SK-N-SH (cell line): ENCODE measurements around the gene SDC3. TPM values are rescaled to one million over a fixed set of nuclear protein-coding genes. Genes with fewer than 3 reads are reported as not detected.

Source experiments
- CTCF ChIA-PET: fragments of 300-600, 350-600 bp; formaldehyde crosslinking; extraction: SDS; loops from one replicate; lab custom pipeline; 2021; lab: Yijun Ruan, JAX
- POLR2A ChIA-PET: fragments of 350-600 bp; sonication (Branson Sonifier 250); formaldehyde crosslinking; extraction: SDS; loops from one replicate; lab custom pipeline; 2020; ENCODE audit warnings: antibody characterized with exemption, inconsistent platforms; lab: Yijun Ruan, JAX
- DNase-seq: peaks from one replicate; pipeline ENCODE4 v3.0.0; 2012
- H2AFZ ChIP-seq: fragments of 200-600 bp; sonication (generic); 2 replicates; pipeline ENCODE4 v1.8.1; 2016; ENCODE audit warnings: antibody characterized with exemption, mild to moderate bottlenecking, low read depth
- H3F3A ChIP-seq: fragments of 200-600 bp; sonication (generic); replicated peaks from 2 replicates; pipeline ENCODE3; 2016; ENCODE audit warnings: antibody characterized with exemption, mild to moderate bottlenecking; ENCODE audit not compliant: insufficient read depth
- H3K27ac ChIP-seq, 2 experiments: fragments of 200-500 bp in 1 of 2; fragments of 200-600 bp in 1 of 2; sonication (Bioruptor generic) in 1 of 2; sonication (generic), shearing (Covaris generic) in 1 of 2; 2 replicates each; pipeline versions ENCODE4 v1.5.1 to v1.6.1; 2014 to 2016; ENCODE audit warnings: low read depth in 2 of 2, inconsistent platforms in 1 of 2, low read length in 1 of 2, mild to moderate bottlenecking in 1 of 2, mixed read lengths in 1 of 2
- H3K27me3 ChIP-seq: fragments of 200-600 bp; sonication (generic), shearing (Covaris generic); 2 replicates; pipeline ENCODE4 v1.6.1; 2016; ENCODE audit warnings: mixed run types; ENCODE audit not compliant: insufficient read depth
- H3K36me3 ChIP-seq, 2 experiments: fragments of 200-500 bp in 1 of 2; fragments of 200-600 bp in 1 of 2; sonication (Bioruptor generic) in 1 of 2; sonication (generic) in 1 of 2; replicated peaks in 1 of 2; 2 replicates each; pipeline versions ENCODE3 to v1.5.1; 2014 to 2016; ENCODE audit warnings: low read length in 1 of 2, mild to moderate bottlenecking in 1 of 2; ENCODE audit not compliant: insufficient read depth in 2 of 2, control insufficient read depth in 1 of 2
- H3K4me1 ChIP-seq, 2 experiments: fragments of 200-500 bp in 1 of 2; fragments of 200-600 bp in 1 of 2; sonication (Bioruptor generic) in 1 of 2; sonication (generic), shearing (Covaris generic) in 1 of 2; 2 replicates each; pipeline versions ENCODE4 v1.5.1 to v1.6.1; 2014 to 2016; ENCODE audit warnings: low read depth in 1 of 2, low read length in 1 of 2, mixed run types in 1 of 2; ENCODE audit not compliant: insufficient read depth in 2 of 2, control insufficient read depth in 1 of 2
- H3K4me2 ChIP-seq: fragments of 200-600 bp; sonication (generic), shearing (Covaris generic); 2 replicates; pipeline ENCODE4 v1.6.1; 2017; ENCODE audit warnings: mixed run types
- H3K4me3 ChIP-seq, 2 experiments: fragments of 200-500 bp in 1 of 2; fragments of 200-600 bp in 1 of 2; sonication (Bioruptor generic) in 1 of 2; sonication (generic), shearing (Covaris generic) in 1 of 2; 2 replicates each; pipeline versions ENCODE4 v1.5.1 to v1.8.1; 2014 to 2016; ENCODE audit warnings: low read depth in 2 of 2, inconsistent platforms in 1 of 2, low read length in 1 of 2, mild to moderate bottlenecking in 1 of 2, mixed read lengths in 1 of 2, moderate library complexity in 1 of 2
- H3K79me2 ChIP-seq: fragments of 200-600 bp; sonication (generic); 2 replicates; pipeline ENCODE4 v1.8.1; 2017; ENCODE audit warnings: mild to moderate bottlenecking; ENCODE audit not compliant: insufficient read depth
- H3K9ac ChIP-seq: fragments of 200-600 bp; sonication (generic); 2 replicates; pipeline ENCODE4 v1.6.1; 2017; ENCODE audit warnings: mixed run types
- H3K9me2 ChIP-seq: fragments of 200-600 bp; sonication (generic); 2 replicates; pipeline ENCODE4 v1.6.1; 2017; ENCODE audit warnings: mixed run types
- H3K9me3 ChIP-seq: fragments of 200-600 bp; sonication (generic); 2 replicates; pipeline ENCODE4 v1.6.1; 2017; ENCODE audit warnings: mixed run types, mild to moderate bottlenecking, moderate library complexity
- H4K20me1 ChIP-seq: fragments of 200-600 bp; sonication (generic); 2 replicates; pipeline ENCODE4 v1.6.1; 2017; ENCODE audit warnings: mild to moderate bottlenecking, mixed run types; ENCODE audit not compliant: insufficient read depth
- CTCF ChIP-seq: fragments of 200-600 bp; sonication (generic); IDR thresholded peaks from 2 replicates; pipeline ENCODE4 v1.6.1; 2017; ENCODE audit warnings: antibody characterized with exemption, mild to moderate bottlenecking, moderate library complexity
- EP300 ChIP-seq, 2 experiments: IDR thresholded peaks; 2 replicates each; pipeline versions ENCODE4 v1.4.0 to v1.6.1; 2012; ENCODE audit warnings: borderline replicate concordance in 1 of 2, low read depth in 1 of 2, low read length in 1 of 2
- FOSL2 ChIP-seq: IDR thresholded peaks from 2 replicates; pipeline ENCODE4 v1.4.0; 2012; ENCODE audit warnings: low read depth, mild to moderate bottlenecking, moderate library complexity, borderline replicate concordance
- FOXJ3 ChIP-seq: sonication (generic); formaldehyde crosslinking; IDR thresholded peaks from 2 replicates; pipeline ENCODE4 v1.5.1; 2020; ENCODE audit warnings: mild to moderate bottlenecking, missing genetic modification reagents
- FOXM1 ChIP-seq: IDR thresholded peaks from 2 replicates; pipeline ENCODE4 v1.4.0; 2012; ENCODE audit warnings: low read depth, mild to moderate bottlenecking
- JUND ChIP-seq: IDR thresholded peaks from 2 replicates; pipeline ENCODE4 v1.4.0; 2012
- MEF2A ChIP-seq: IDR thresholded peaks from 2 replicates; pipeline ENCODE4 v1.4.0; 2012; ENCODE audit warnings: low read depth, borderline replicate concordance
- MXI1 ChIP-seq: IDR thresholded peaks from 2 replicates; pipeline ENCODE4 v1.6.1; 2012; ENCODE audit warnings: mild to moderate bottlenecking, low read depth, low read length, improper control_type of control experiment
- NRF1 ChIP-seq: IDR thresholded peaks from 2 replicates; pipeline ENCODE4 v1.6.1; 2012; ENCODE audit warnings: low read depth, mild to moderate bottlenecking, low read length
- PBX3 ChIP-seq: IDR thresholded peaks from 2 replicates; pipeline ENCODE4; 2012
- POLR2AphosphoS5 ChIP-seq: IDR thresholded peaks from 2 replicates; pipeline ENCODE4 v1.6.1; 2012; ENCODE audit warnings: low read depth, low read length
- RCOR1 ChIP-seq: fragments of 150-350 bp; IDR thresholded peaks from 2 replicates; pipeline ENCODE4 v1.6.1; 2017; ENCODE audit warnings: antibody characterized with exemption, low read length
- RFX5 ChIP-seq: IDR thresholded peaks from 2 replicates; pipeline ENCODE4 v1.6.1; 2012; ENCODE audit warnings: mild to moderate bottlenecking, improper control_type of control experiment, low read length
- RXRA ChIP-seq: IDR thresholded peaks from 2 replicates; pipeline ENCODE4 v1.4.0; 2012; ENCODE audit warnings: low read depth, mild to moderate bottlenecking, borderline replicate concordance
- SIN3A ChIP-seq: IDR thresholded peaks from 2 replicates; pipeline ENCODE4 v1.6.1; 2012; ENCODE audit warnings: low read depth, mild to moderate bottlenecking, low read length, moderate library complexity, borderline replicate concordance
- TAF1 ChIP-seq: IDR thresholded peaks from 2 replicates; pipeline ENCODE4 v1.6.1; 2012; ENCODE audit warnings: low read depth, mild to moderate bottlenecking, low read length, moderate library complexity, borderline replicate concordance
- TCF12 ChIP-seq: IDR thresholded peaks from 2 replicates; pipeline ENCODE4 v1.4.0; 2012
- YY1 ChIP-seq: IDR thresholded peaks from 2 replicates; pipeline ENCODE4 v1.4.0; 2012; ENCODE audit warnings: low read depth, mild to moderate bottlenecking
- ZBTB33 ChIP-seq: IDR thresholded peaks from 2 replicates; pipeline ENCODE4 v1.4.0; 2012; ENCODE audit warnings: low read depth, borderline replicate concordance
- WGBS: methylation state at CpG from one replicate; pipeline ENCODE4 v1.1.6; 2017; ENCODE audit warnings: low lambda C conversion rate; 5-methylcytosine and 5-hydroxymethylcytosine counted together
- polyA plus RNA-seq, 3 experiments: library from polyadenylated mRNA; depleted of rRNA; stranded (reverse); fragments of >200 nt; gene quantifications; 2 replicates each; pipeline ENCODE4 v1.2.3, GENCODE V29; 2012

SDC3 gene
- polyA plus RNA-seq, 1 of the 3 experiments (the other 2 are of a cell fraction), result 18.8 TPM

DNA sequence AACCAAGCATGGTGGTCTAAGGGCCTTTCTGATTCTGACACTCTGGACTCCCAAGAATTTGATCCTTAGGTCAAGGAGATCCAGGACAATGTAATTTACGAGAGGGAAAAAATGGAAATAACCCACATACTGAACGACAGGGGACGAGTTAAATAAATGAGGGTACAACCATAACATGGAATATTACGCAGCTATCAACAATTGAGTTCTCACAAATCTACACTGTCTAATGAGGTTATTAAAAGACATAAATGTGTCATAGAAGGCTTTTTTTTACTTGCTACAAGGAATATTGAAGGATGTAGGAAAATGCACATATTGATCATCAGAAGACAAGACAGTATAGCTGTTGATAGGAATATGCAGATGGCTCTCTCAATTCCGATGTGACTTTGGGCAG lies 23.8 kb downstream of the SDC3 start:
- no peak for TF ChIP-seq MEF2A
- H2AFZ ChIP-seq, result no peak overlapping the region
- DNase-seq, result no peak
- no peak overlapping the region for H3K27ac ChIP-seq
- H3K4me1 ChIP-seq, result peaks cover 23 to 24% of the 10 kb centered on the region in 2 experiments; a peak in 3 of 4 replicates
- ChIA-PET CTCF (interaction anchor here (1.1 to 1.6 kb wide), 4 partner anchors 13 to 83 kb away, joined by 3 to 4 read pairs (median 4); no protein-coding TSS in a partner anchor), POLR2A (no interaction called here)
- H3K36me3 ChIP-seq, result no peaks in the 10 kb centered on the region
- WGBS, result 97% methylated on average over 5 of the region's 5 CpGs
- H3K4me2 ChIP-seq, result no peak overlapping the region
- no peaks in the 10 kb centered on the region for H3K9me3 ChIP-seq
- H4K20me1 ChIP-seq, result peaks cover 67% of the 10 kb centered on the region
- no peak overlapping the region for H3K9ac ChIP-seq
- no peaks in the 10 kb centered on the region for H3K27me3 ChIP-seq
- no peak overlapping the region for H3K4me3 ChIP-seq
- peaks cover 6% of the 10 kb centered on the region for H3F3A ChIP-seq
- no peaks in the 10 kb centered on the region for H3K9me2 ChIP-seq
- peaks cover 20% of the 10 kb centered on the region for H3K79me2 ChIP-seq

GRCh38 chr1:30883389-30884172 lies 25.0 kb downstream of the SDC3 start:
- Histone ChIP-seq H2AFZ (no peak overlapping the region), H3K27ac (no peak overlapping the region), H3K79me2 (peaks cover 20% of the 10 kb centered on the region), H3K4me1 (peaks cover 20 to 28% of the 10 kb centered on the region in 2 experiments; a peak in 3 of 4 replicates), H3F3A (no peaks in the 10 kb centered on the region), H3K9me2 (no peaks in the 10 kb centered on the region), H4K20me1 (peaks cover 68% of the 10 kb centered on the region), H3K36me3 (no peaks in the 10 kb centered on the region), H3K4me2 (no peak overlapping the region), H3K4me3 (no peak overlapping the region), H3K9me3 (no peaks in the 10 kb centered on the region), H3K27me3 (no peaks in the 10 kb centered on the region), H3K9ac (no peak overlapping the region)
- POLR2A ChIA-PET, result no interaction called here
- WGBS, result 92% methylated on average over 12 of the region's 18 CpGs
- CTCF ChIA-PET, result interaction anchor here (0.8 to 2.1 kb wide), 5 partner anchors 9 to 102 kb away, joined by 3 to 5 read pairs (median 3); no protein-coding TSS in a partner anchor
- TF ChIP-seq MXI1 (no peak), ZBTB33 (no peak), JUND (no peak), TAF1 (no peak), FOXM1 (no peak), NRF1 (no peak), CTCF (no peak), FOSL2 (no peak), RFX5 (no peak), FOXJ3 (CRISPR knock-in tag) (no peak), TCF12 (no peak), RCOR1 (no peak), EP300 (IDR thresholded peaks at IDR 0.05; ENCODE audit: borderline replicate concordance in 1 of 2, low read depth in 1 of 2, low read length in 1 of 2) (no peak), SIN3A (no peak), POLR2AphosphoS5 (no peak), PBX3 (no peak), RXRA (no peak), MEF2A (no peak), YY1 (no peak)
- no peak for DNase-seq
